Right atrium auricular region (tissue), 2 donors: ENCODE measurements around the gene CRYBG3. TPM values are rescaled to one million over a fixed set of nuclear protein-coding genes. Genes with fewer than 3 reads are reported as not detected.

Source experiments
- DNase-seq: peaks from one replicate; pipeline ENCODE4 v3.0.0-alpha.2; 2019; ENCODE audit warnings: low spot score
- H3K27ac ChIP-seq, 2 donors: fragments of 200-600 bp; sonication (generic); 1 replicate in 1 of 2; 2 replicates in 1 of 2; pipeline ENCODE4 v1.5.1; 2016 to 2019
- H3K27me3 ChIP-seq, 2 donors: fragments of 200-600 bp; sonication (generic); one replicate each; pipeline versions ENCODE4 v1.5.1 to v1.6.0; 2017 to 2019
- H3K36me3 ChIP-seq: fragments of 200-600 bp; sonication (generic); one replicate; pipeline ENCODE4 v1.5.1; 2016
- H3K4me1 ChIP-seq, 2 donors: fragments of 200-600 bp; sonication (generic); one replicate each; pipeline versions ENCODE4 v1.5.1 to v1.6.0; 2017 to 2019
- H3K4me3 ChIP-seq, 2 donors: fragments of 200-600 bp; sonication (generic); 1 replicate in 1 of 2; 2 replicates in 1 of 2; pipeline ENCODE4 v1.5.1; 2017 to 2019; ENCODE audit warnings: mild to moderate bottlenecking in 1 of 2, moderate library complexity in 1 of 2
- H3K9me3 ChIP-seq, 2 donors: fragments of 200-600 bp; sonication (generic); one replicate each; pipeline ENCODE4 v1.5.1; 2019
- CTCF ChIP-seq, 2 donors: fragments of 200-600 bp; sonication (generic); IDR thresholded peaks; one replicate each; pipeline ENCODE4 v1.5.1; 2019; ENCODE audit warnings: antibody characterized with exemption in 2 of 2
- total RNA-seq, 2 donors: library from RNA; depleted of rRNA; stranded (reverse); fragments of >200 nt; gene quantifications; one replicate each; pipeline ENCODE4 v1.1.0, GENCODE V29; 2016

Gene CRYBG3
- total RNA-seq: 10 to 100 TPM; 17.6 to 18.6 TPM

DNA sequence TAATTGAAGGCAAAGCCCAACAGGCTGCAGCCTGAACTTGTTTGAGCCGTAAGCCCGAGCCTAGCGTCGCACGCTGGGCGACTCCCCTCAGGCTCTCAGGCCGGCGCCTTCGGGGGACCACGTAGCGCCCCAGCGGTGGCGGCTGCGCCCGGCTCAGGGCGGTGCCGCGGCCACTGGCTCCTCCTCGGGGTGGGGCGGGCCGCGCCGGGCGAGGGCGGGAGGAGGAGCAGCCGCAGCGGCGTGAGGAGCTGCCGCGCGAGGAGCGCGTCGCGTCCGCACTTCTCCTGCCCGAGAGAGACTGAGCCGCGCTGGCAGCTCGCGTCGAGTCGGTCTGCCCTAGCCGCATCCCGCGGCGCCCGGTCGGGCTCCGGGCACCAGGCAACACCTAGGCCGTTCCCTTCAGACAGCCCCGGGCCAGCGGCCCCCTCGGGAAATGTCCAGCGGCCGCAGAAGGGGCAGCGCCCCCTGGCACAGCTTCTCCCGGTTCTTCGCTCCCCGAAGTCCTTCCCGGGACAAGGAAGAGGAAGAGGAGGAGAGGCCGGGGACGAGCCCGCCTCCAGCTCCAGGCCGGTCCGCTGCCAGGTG lies at the start of gene CRYBG3:
Gene CRYBG3, plus strand, starts transcription at position 238 of the 585 bp plus-strand sequence. Its CDS starts 196 bp downstream, at position 434.
- H3K9me3 ChIP-seq: no peaks in the 10 kb centered on the region
- H3K27ac ChIP-seq: peak within 1 kb of the TSS; percentile 89 to 94
- peak; percentile 74 for DNase-seq
- peak within 1 kb of the TSS; percentile 87 to 92 for H3K4me3 ChIP-seq
- peaks cover 0 to 24% of the 10 kb centered on the region in 2 donors for H3K4me1 ChIP-seq
- no peaks in the 10 kb centered on the region for H3K27me3 ChIP-seq
- H3K36me3 ChIP-seq: no peaks in the 10 kb centered on the region
- TF ChIP-seq CTCF (IDR thresholded peaks at IDR 0.05): peak; percentile 15 to 44

GRCh38 chr3:97772926-97773325 lies 48.9 kb upstream of the CRYBG3 start:
- Histone ChIP-seq H3K36me3 (no peaks in the 10 kb centered on the region), H3K27ac (no peak overlapping the region), H3K4me3 (no peak overlapping the region), H3K9me3 (peaks cover 0 to 5% of the 10 kb centered on the region in 2 donors), H3K27me3 (no peaks in the 10 kb centered on the region), H3K4me1 (no peaks in the 10 kb centered on the region)
- TF ChIP-seq CTCF (IDR thresholded peaks at IDR 0.05): no peak
- no peak for DNase-seq

GRCh38 chr3:97778152-97778551 lies 43.7 kb upstream of the CRYBG3 start:
- no peak overlapping the region for H3K4me3 ChIP-seq
- DNase-seq: no peak
- no peaks in the 10 kb centered on the region for H3K36me3 ChIP-seq
- no peaks in the 10 kb centered on the region for H3K27me3 ChIP-seq
- no peaks in the 10 kb centered on the region for H3K4me1 ChIP-seq
- no peak for TF ChIP-seq CTCF (IDR thresholded peaks at IDR 0.05)
- no peak overlapping the region for H3K27ac ChIP-seq
- no peaks in the 10 kb centered on the region for H3K9me3 ChIP-seq

GRCh38 chr3:97793420-97794019 lies 28.3 kb upstream of the CRYBG3 start:
- Histone ChIP-seq H3K36me3 (no peaks in the 10 kb centered on the region), H3K27ac (no peak overlapping the region), H3K4me3 (no peak overlapping the region), H3K9me3 (no peaks in the 10 kb centered on the region), H3K4me1 (no peaks in the 10 kb centered on the region), H3K27me3 (no peaks in the 10 kb centered on the region)
- DNase-seq: no peak
- TF ChIP-seq CTCF (IDR thresholded peaks at IDR 0.05): peak; percentile 70 to 86

- no peak for DNase-seq
- Histone ChIP-seq H3K36me3 (no peaks in the 10 kb centered on the region), H3K27me3 (no peaks in the 10 kb centered on the region), H3K9me3 (no peaks in the 10 kb centered on the region), H3K4me3 (no peak overlapping the region), H3K4me1 (no peaks in the 10 kb centered on the region), H3K27ac (no peak overlapping the region)
- no peak for TF ChIP-seq CTCF (IDR thresholded peaks at IDR 0.05)
Measured at GRCh38 chr3:97795951-97796350, 25.9 kb upstream of the CRYBG3 start.
